ENCODE results near the gene ZNF8. TPM values are rescaled to one million over a fixed set of nuclear protein-coding genes. Genes with fewer than 3 reads are reported as not detected.

ZNF8 gene
- total RNA-seq, 1 donor from 2014 or later: 21.6 TPM

DNA sequence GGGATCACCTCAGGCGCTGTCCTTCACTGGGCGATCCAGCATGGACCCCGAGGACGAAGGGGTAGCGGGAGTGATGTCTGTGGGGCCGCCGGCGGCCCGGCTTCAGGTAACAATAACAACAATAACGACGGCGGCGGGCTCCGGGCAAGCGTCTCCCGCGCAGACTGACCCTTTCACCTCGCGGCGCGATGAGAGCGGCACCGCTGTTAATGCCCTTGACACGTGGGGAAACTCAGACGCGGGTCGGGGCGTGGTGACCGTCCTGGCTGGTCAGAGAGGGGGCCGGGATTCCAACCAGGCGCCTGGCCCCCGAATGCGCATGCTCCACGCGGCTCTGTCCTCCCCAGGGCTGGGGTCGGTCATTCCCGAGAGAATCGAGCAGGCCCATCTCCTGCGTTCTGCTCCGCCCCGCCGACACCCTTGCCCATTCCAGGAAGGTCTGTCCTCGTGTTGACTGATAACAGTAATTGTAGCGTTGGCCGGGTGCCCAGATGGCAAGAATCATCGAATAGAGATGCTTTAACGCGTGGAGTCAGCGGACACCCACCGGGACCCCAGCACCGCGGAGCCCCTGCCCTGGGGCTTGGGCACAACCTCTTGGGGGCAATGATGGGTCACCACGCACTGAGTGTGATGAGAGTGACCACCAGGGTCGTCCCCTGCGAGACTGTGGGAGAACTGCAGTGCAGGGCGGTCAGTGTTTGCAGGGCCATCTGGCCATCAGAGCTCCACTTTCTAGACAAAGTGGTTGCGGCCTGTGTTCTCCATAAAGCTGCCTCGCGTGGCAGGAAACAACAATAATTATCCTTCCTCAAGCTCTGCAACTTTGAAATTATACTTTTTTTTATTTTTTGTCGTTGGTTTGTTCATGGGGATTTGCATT, 528 bp downstream of the ZNF8 start:
- H3K4me1 Mint-ChIP-seq: peaks cover 37% of the 10 kb centered on the region
- peak overlapping the region; percentile 99 for H3K27ac Mint-ChIP-seq
- no peaks in the 10 kb centered on the region for H3K27me3 Mint-ChIP-seq (ENCODE audit: low read depth)
- peaks cover 16% of the 10 kb centered on the region for H3K9me3 Mint-ChIP-seq
- peaks cover 42% of the 10 kb centered on the region for H3K36me3 Mint-ChIP-seq
- TF ChIP-seq, protein P1, sequence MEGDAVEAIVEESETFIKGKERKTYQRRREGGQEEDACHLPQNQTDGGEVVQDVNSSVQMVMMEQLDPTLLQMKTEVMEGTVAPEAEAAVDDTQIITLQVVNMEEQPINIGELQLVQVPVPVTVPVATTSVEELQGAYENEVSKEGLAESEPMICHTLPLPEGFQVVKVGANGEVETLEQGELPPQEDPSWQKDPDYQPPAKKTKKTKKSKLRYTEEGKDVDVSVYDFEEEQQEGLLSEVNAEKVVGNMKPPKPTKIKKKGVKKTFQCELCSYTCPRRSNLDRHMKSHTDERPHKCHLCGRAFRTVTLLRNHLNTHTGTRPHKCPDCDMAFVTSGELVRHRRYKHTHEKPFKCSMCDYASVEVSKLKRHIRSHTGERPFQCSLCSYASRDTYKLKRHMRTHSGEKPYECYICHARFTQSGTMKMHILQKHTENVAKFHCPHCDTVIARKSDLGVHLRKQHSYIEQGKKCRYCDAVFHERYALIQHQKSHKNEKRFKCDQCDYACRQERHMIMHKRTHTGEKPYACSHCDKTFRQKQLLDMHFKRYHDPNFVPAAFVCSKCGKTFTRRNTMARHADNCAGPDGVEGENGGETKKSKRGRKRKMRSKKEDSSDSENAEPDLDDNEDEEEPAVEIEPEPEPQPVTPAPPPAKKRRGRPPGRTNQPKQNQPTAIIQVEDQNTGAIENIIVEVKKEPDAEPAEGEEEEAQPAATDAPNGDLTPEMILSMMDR (IDR thresholded peaks at IDR 0.05; ENCODE audit: unreplicated experiment): no peak
- H3K4me3 Mint-ChIP-seq: peak overlapping the region; percentile 96
- DNase-seq (ENCODE audit: low spot score in 2 of 2, unreplicated experiment in 2 of 2): peak; percentile 86 to 91

DNA sequence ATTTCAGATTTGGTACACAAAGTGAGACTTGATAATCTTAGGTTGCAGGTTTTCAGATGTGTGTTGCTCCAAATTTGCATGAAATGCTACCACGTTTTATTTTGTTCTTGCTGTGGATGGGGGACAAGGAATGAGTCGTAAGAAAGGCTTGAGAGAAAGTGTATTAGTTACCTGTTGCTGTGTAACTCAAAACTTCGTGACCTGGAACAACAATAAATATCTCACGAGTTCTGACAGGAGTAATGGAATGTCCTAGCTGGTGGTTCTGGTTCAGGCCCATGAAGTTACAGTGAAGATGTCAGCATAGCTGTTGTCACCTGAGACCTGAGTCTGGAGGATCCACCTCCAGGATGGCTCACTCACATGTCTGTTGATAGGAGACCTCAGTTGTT, 1.2 kb downstream of the ZNF8 start:
- Mint-ChIP-seq H3K4me1 (peaks cover 37% of the 10 kb centered on the region), H3K27me3 (ENCODE audit: low read depth) (no peaks in the 10 kb centered on the region), H3K27ac (peak overlapping the region; percentile 99), H3K36me3 (peaks cover 36% of the 10 kb centered on the region), H3K9me3 (peaks cover 10% of the 10 kb centered on the region), H3K4me3 (peak overlapping the region; percentile 96)
- TF ChIP-seq, protein P1 (IDR thresholded peaks at IDR 0.05; ENCODE audit: unreplicated experiment): no peak
- no peak for DNase-seq (ENCODE audit: low spot score in 2 of 2, unreplicated experiment in 2 of 2)

DNA sequence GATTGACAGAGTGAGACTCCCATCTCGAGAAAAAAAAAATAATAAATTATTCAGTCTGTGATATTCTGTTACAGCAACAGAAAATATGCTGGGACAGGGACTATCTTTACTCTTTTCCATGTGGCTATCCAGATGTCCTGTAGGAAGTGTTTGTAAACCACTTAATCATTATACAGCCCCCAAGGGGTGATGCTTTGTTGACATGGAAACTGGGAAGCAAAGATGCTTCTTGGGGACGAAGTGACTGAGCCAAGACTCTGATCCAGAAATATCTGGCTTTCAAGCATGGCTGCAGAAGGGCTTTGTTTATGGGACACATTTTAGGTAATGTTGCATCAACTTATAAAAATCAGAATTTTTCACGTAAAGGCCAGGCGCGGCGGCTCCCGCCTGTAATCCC, 5.4 kb downstream of the ZNF8 start:
- Mint-ChIP-seq H3K9me3 (no peaks in the 10 kb centered on the region), H3K4me3 (no peak overlapping the region), H3K27me3 (ENCODE audit: low read depth) (no peaks in the 10 kb centered on the region), H3K4me1 (peaks cover 29% of the 10 kb centered on the region), H3K36me3 (peaks cover 45% of the 10 kb centered on the region), H3K27ac (no peak overlapping the region)
- TF ChIP-seq, protein P1 (IDR thresholded peaks at IDR 0.05; ENCODE audit: unreplicated experiment): no peak
- DNase-seq (ENCODE audit: low spot score in 2 of 2, unreplicated experiment in 2 of 2): no peak

DNA sequence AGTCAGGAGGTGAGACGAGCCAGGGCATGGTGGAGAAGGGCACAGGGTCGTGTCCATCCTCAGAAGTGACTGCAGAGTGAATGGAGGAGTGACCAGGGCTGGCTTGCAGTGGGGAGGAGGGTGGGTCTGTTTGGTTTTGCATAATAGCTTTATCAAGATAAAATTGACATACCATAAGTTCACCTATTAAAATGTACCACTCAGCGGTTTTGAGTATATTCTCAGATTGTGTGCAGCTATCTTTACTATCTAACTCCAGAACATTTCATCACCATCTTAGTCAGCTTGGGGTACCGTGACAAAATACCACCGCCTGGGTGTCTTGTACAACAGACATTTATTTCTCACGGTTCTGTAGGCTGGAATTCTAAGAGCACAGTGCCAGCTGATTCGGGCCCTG, 13.2 kb downstream of the ZNF8 start:
- Mint-ChIP-seq H3K27me3 (ENCODE audit: low read depth) (no peaks in the 10 kb centered on the region), H3K4me1 (no peaks in the 10 kb centered on the region), H3K36me3 (peaks cover 73% of the 10 kb centered on the region), H3K9me3 (peaks cover 31% of the 10 kb centered on the region), H3K4me3 (no peak overlapping the region), H3K27ac (no peak overlapping the region)
- no peak for DNase-seq (ENCODE audit: low spot score in 2 of 2, unreplicated experiment in 2 of 2)
- TF ChIP-seq, protein P1 (IDR thresholded peaks at IDR 0.05; ENCODE audit: unreplicated experiment): no peak

DNA sequence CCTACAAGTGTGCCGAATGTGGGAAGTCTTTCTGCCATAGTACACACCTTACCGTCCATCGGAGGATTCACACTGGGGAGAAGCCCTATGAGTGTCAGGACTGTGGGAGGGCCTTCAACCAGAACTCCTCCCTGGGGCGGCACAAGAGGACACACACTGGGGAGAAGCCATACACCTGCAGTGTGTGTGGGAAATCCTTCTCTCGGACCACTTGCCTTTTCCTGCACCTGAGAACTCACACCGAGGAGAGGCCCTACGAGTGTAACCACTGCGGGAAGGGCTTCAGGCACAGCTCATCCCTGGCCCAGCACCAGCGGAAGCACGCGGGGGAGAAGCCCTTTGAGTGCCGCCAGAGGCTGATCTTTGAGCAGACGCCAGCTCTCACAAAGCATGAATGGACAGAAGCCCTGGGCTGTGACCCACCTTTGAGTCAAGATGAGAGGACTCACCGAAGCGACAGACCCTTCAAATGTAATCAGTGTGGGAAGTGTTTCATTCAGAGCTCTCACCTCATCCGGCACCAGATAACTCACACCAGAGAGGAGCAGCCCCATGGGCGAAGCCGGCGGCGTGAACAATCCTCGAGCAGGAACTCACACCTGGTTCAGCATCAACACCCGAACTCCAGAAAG, 16.1 kb downstream of the ZNF8 start:
- Mint-ChIP-seq H3K9me3 (peaks cover 31% of the 10 kb centered on the region), H3K27ac (no peak overlapping the region), H3K27me3 (ENCODE audit: low read depth) (no peaks in the 10 kb centered on the region), H3K4me1 (no peaks in the 10 kb centered on the region), H3K4me3 (no peak overlapping the region), H3K36me3 (peaks cover 63% of the 10 kb centered on the region)
- TF ChIP-seq, protein P1 (IDR thresholded peaks at IDR 0.05; ENCODE audit: unreplicated experiment): no peak
- DNase-seq (ENCODE audit: low spot score in 2 of 2, unreplicated experiment in 2 of 2): no peak
